Breast epithelium (tissue), 4 donors: Measurements from ENCODE around the gene USH1C. TPM values are rescaled to one million over a fixed set of nuclear protein-coding genes. Genes with fewer than 3 reads are reported as not detected.

Experiments used
- DNase-seq, 2 donors: peaks; one replicate each; pipeline ENCODE4 v3.0.0-alpha.2; 2019; ENCODE audit warnings: low spot score in 2 of 2
- H3K27ac ChIP-seq, 2 donors: fragments of 200-600 bp; sonication (generic) in 1 of 2; one replicate each; pipeline ENCODE4 v1.5.1; 2016 to 2019; ENCODE audit warnings: mild to moderate bottlenecking in 1 of 2
- H3K27me3 ChIP-seq, 2 donors: fragments of 200-600 bp; sonication (generic) in 1 of 2; one replicate each; pipeline versions ENCODE4 v1.5.1 to v1.6.0; 2017 to 2019; ENCODE audit warnings: control low read depth in 1 of 2, mild to moderate bottlenecking in 1 of 2
- H3K36me3 ChIP-seq: fragments of 200-600 bp; one replicate; pipeline ENCODE4 v1.5.1; 2019
- H3K4me1 ChIP-seq, 2 donors: fragments of 200-600 bp; sonication (generic); one replicate each; pipeline ENCODE4 v1.5.1; 2016 to 2019; ENCODE audit warnings: control low read depth in 1 of 2
- H3K4me3 ChIP-seq, 3 donors: fragments of 200-600 bp; sonication (generic); 1 replicate in 2 of 3; 2 replicates in 1 of 3; pipeline ENCODE4 v1.5.1; 2016 to 2019; ENCODE audit warnings: mild to moderate bottlenecking in 3 of 3, moderate library complexity in 2 of 3
- H3K9me3 ChIP-seq, 2 donors: fragments of 200-600 bp; sonication (generic) in 1 of 2; one replicate each; pipeline ENCODE4 v1.5.1; 2016 to 2019; ENCODE audit warnings: control low read depth in 1 of 2
- POLR2A ChIP-seq: fragments of 450-650 bp; IDR thresholded peaks from one replicate; pipeline ENCODE4 v1.6.1; 2016; ENCODE audit warnings: antibody characterized with exemption, mild to moderate bottlenecking, moderate library complexity
- POLR2AphosphoS5 ChIP-seq, 3 donors: sonication (generic); formaldehyde crosslinking; IDR thresholded peaks; one replicate each; pipeline ENCODE4 v1.6.1; 2017; ENCODE audit warnings: antibody characterized with exemption in 3 of 3
- intact Hi-C: fragments of 100-400 bp; cut with DNase I; formaldehyde crosslinking; loops from one replicate; pipeline ENCODE4 v1.15.1; 2023; ENCODE audit warnings: low total_unique reads
- total RNA-seq, 3 donors: library from RNA; depleted of rRNA; stranded (reverse); fragments of >200 nt; gene quantifications; one replicate each; pipeline ENCODE4 v1.1.0, GENCODE V29; 2016
- TF ChIP-seq, protein P1 (sequence below), 3 donors: fragments of 450-650 bp; IDR thresholded peaks; one replicate each; pipeline ENCODE4 v1.5.1; 2016 to 2017; ENCODE audit warnings: antibody characterized with exemption in 3 of 3, mild to moderate bottlenecking in 3 of 3, moderate library complexity in 3 of 3

Gene USH1C
- total RNA-seq, 3 donors from 2014 or later, result 0.66 TPM; not detected in 2

DNA sequence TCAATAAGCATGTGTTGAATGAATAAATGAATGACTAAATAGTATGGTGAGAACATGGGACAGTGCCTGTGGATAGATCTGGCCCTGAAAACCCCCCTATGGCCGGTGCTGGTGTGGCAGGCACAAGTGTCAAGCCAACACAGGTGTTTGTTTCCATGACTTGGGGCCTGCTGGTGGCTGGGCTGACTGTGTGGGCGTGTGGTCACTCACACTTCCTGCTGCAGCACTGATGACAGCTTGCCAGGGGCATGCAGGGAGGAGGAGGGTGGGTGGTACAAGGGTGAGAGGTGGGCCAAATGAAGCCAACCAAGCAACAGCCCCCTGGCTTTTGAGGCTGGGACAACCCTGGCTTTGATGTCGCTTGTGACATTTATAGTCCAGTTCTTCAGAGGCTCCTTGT, 37.3 kb downstream of the USH1C start:
- DNase-seq, result no peak
- TF ChIP-seq POLR2A (no peak), POLR2AphosphoS5 (IDR thresholded peaks at IDR 0.05) (no peak)
- TF ChIP-seq, protein P1, sequence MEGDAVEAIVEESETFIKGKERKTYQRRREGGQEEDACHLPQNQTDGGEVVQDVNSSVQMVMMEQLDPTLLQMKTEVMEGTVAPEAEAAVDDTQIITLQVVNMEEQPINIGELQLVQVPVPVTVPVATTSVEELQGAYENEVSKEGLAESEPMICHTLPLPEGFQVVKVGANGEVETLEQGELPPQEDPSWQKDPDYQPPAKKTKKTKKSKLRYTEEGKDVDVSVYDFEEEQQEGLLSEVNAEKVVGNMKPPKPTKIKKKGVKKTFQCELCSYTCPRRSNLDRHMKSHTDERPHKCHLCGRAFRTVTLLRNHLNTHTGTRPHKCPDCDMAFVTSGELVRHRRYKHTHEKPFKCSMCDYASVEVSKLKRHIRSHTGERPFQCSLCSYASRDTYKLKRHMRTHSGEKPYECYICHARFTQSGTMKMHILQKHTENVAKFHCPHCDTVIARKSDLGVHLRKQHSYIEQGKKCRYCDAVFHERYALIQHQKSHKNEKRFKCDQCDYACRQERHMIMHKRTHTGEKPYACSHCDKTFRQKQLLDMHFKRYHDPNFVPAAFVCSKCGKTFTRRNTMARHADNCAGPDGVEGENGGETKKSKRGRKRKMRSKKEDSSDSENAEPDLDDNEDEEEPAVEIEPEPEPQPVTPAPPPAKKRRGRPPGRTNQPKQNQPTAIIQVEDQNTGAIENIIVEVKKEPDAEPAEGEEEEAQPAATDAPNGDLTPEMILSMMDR (IDR thresholded peaks at IDR 0.05), result no peak
- Histone ChIP-seq H3K27me3 (no peaks in the 10 kb centered on the region), H3K4me3 (no peak overlapping the region), H3K27ac (no peak overlapping the region), H3K4me1 (no peaks in the 10 kb centered on the region), H3K9me3 (no peaks in the 10 kb centered on the region), H3K36me3 (no peaks in the 10 kb centered on the region)
- intact Hi-C loops, result no loop called here

DNA sequence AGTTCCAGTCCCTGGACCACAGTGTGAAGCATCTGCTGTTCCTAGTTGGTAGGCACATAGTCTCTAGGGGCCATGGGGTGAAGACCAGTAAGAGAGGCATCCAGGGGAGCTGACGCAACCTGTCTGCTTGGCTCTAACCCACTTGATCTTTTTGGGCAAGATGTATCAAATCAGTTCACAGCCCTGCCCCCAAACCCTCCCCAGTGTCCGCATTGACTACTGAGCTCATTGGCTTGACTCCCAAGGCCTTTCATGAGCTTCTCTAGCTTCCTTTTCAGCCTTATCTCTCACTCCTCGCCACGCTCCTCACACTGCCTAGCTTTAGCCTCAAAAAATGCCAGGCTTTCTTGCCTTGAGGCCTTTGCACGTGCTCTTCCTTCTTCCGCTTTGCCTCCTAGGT, 37.9 kb downstream of the USH1C start:
- no peak for DNase-seq
- intact Hi-C loops, result no loop called here
- no peaks in the 10 kb centered on the region for H3K4me1 ChIP-seq

DNA sequence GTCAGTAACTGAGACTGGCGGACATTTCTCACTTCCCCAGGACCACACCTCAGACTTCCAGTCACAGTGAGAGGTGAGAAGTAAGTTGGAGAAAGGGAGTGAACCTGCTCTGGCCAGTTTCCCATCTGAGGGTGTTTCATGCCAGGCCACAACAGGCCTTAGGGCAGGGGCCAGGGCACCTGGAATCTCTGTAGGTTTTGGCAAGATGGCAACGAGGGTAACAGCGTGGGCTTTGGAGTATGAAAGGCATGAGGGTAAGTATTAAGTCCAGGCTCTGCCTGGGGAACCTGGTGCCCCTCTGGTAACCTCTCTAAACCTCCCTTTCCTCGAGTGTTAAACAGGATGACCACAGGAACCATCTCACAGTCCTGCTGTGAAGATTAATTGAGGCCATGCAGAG, 39.1 kb downstream of the USH1C start:
- Histone ChIP-seq H3K9me3 (no peaks in the 10 kb centered on the region), H3K4me3 (no peak overlapping the region), H3K4me1 (no peaks in the 10 kb centered on the region), H3K27me3 (no peaks in the 10 kb centered on the region), H3K36me3 (no peaks in the 10 kb centered on the region), H3K27ac (peak overlapping the region; percentile 26 to 48)
- intact Hi-C loops, result no loop called here
- peak in 1 of 2 donors; percentile 54 for DNase-seq
- TF ChIP-seq, protein P1 (IDR thresholded peaks at IDR 0.05), result no peak
- TF ChIP-seq POLR2A (no peak), POLR2AphosphoS5 (IDR thresholded peaks at IDR 0.05) (no peak)

More for the DNA sequence above, 37.9 kb downstream of the USH1C start:
- Histone ChIP-seq H3K9me3 (no peaks in the 10 kb centered on the region), H3K27ac (no peak overlapping the region), H3K27me3 (no peaks in the 10 kb centered on the region), H3K36me3 (no peaks in the 10 kb centered on the region), H3K4me3 (no peak overlapping the region)
- TF ChIP-seq, protein P1 (IDR thresholded peaks at IDR 0.05), result no peak
- TF ChIP-seq POLR2AphosphoS5 (IDR thresholded peaks at IDR 0.05), result no peak
- TF ChIP-seq POLR2A, result no peak

DNA sequence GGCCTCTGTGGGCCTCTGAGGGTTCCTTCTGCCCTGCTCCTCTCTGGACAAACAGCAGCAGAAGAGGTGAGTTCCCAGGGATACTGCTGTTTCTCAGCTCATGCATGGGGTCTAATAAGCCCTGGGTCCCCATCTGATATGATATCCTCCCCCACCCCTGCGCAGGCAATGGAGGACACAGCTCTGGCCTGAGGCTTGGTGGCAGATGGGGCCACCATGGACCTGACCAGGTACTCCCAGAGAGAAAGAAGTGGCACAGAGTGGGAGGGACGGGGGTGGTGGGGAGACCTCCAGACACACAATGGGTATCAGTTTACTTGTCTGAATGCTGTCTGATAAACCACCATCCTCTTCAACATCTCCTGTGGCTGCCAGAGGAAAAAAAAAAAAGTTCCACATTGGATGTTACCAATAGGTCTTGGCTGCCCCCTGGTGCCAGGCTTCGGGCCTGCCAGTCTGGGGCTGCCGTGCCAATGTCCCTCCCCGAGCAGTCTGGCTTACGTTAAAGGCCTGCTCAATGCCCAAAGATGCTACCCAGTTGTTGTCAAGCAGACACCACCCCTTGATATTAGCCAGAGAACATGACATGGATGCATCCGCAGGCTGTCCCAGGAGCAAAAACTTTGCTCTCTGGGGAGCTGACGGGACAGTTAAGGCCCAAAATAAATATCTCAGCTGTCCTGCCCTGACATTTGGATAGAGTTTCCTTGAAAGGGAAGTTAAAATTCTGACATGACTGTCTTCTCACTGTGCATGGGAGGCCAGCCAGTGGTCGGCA, 39.7 kb downstream of the USH1C start:
- TF ChIP-seq POLR2A (no peak), POLR2AphosphoS5 (IDR thresholded peaks at IDR 0.05) (peak in 1 of 3 donors; percentile 24)
- TF ChIP-seq, protein P1 (IDR thresholded peaks at IDR 0.05), result peak; percentile 78 to 95 (median 79)
- Histone ChIP-seq H3K27ac (peak overlapping the region; percentile 26 to 48), H3K9me3 (no peaks in the 10 kb centered on the region), H3K4me1 (no peaks in the 10 kb centered on the region), H3K4me3 (no peak overlapping the region), H3K27me3 (no peaks in the 10 kb centered on the region), H3K36me3 (no peaks in the 10 kb centered on the region)
- peak; percentile 77 to 81 for DNase-seq
- intact Hi-C loops, result loop anchor here (5.0 kb wide), 1 partner anchor 117 kb away; the partner anchor contains the start of gene KCNJ11

DNA sequence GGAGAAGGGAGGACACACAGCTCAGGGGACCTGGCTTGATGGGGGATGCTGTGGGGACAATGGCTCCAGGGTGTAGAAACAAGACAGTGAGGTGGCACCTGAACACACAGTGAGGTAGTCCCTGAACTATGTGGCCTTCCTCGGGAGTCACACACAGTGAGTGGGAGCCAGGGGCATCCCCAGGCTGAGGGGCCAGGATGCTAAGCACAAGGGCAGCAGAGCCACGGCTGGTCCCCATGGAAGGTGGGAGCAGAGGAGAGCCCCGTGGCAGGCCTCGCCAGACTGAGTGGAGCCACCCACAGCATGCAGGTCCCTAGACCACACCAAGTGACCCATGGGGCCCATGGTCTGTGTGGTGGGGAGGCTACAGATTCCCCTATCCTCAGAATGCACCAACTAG, 41.6 kb downstream of the USH1C start:
- no peaks in the 10 kb centered on the region for H3K27me3 ChIP-seq
- H3K27ac ChIP-seq, result no peak overlapping the region
- no peaks in the 10 kb centered on the region for H3K36me3 ChIP-seq
- DNase-seq, result no peak
- no peak overlapping the region for H3K4me3 ChIP-seq
- no peaks in the 10 kb centered on the region for H3K4me1 ChIP-seq
- no peaks in the 10 kb centered on the region for H3K9me3 ChIP-seq
- intact Hi-C loops, result loop anchor here (5.0 kb wide), 1 partner anchor 115 kb away; the partner anchor contains the start of gene KCNJ11
- TF ChIP-seq POLR2AphosphoS5 (IDR thresholded peaks at IDR 0.05) (no peak), POLR2A (no peak)
- TF ChIP-seq, protein P1 (IDR thresholded peaks at IDR 0.05), result no peak
